ENCODE measurements around the gene NLGN4X.

The NLGN4X gene

DNA sequence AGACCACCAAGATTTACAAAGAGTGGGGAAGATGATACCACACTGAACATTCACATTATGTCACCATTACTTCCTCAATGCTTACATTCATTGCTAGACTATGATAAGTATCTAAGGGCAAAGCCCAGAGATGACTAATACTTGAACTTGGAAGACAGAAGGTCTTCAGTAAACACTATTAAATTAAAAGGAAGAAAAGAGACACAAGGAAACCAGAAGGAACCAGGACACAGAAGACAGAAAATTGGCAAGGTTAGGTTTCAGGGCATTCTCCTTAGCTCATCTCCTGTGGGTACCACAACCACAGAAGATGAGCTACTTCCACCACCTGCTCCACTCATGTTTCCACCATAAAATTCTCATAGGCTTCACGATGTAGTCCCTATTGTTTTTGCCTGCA is 64.9 kb downstream of the NLGN4X start:
- no peaks in the 10 kb centered on the region for H3K9me3 ChIP-seq (ENCODE audit: control insufficient read depth, low read length)

DNA sequence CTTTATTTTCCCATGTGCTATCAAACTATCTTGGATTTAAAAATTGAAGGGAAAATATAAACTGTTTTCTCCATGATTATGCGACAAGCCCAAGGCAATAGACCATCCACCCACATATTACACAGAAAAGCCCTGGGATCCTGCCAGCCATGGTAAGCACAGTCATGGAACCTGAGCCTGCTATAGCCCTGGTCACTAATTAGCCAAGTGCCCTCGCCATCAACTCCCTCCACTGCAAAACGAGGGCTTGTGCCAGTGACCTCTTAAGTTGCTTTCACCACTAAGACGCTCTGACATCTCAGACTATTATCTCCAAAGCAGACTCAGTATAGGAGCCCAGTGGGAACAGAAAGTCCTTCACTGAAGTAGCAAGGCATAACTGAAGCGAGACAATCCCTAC is 69.2 kb downstream of the NLGN4X start:
- Histone ChIP-seq H3K4me3 (ENCODE audit: insufficient read depth, low read depth, low read length, poor library complexity, severe bottlenecking) (no peak overlapping the region), H3K4me1 (ENCODE audit: control insufficient read depth, insufficient read depth, low read length, poor library complexity, severe bottlenecking) (no peaks in the 10 kb centered on the region), H3K36me3 (ENCODE audit: control insufficient read depth, insufficient read depth, low read length) (no peaks in the 10 kb centered on the region), H3K27ac (ENCODE audit: insufficient read depth, low read length, poor library complexity, severe bottlenecking) (no peak overlapping the region), H3K27me3 (replicated peaks; ENCODE audit: control insufficient read depth, insufficient read depth, low read length, poor library complexity, severe bottlenecking) (no peaks in the 10 kb centered on the region), H3K9me3 (ENCODE audit: control insufficient read depth, low read length) (no peaks in the 10 kb centered on the region)
- no peak for DNase-seq

More for the DNA sequence above, 64.9 kb downstream of the NLGN4X start:
- Histone ChIP-seq H3K27ac (ENCODE audit: insufficient read depth, low read length, poor library complexity, severe bottlenecking) (no peak overlapping the region), H3K27me3 (replicated peaks; ENCODE audit: control insufficient read depth, insufficient read depth, low read length, poor library complexity, severe bottlenecking) (no peaks in the 10 kb centered on the region), H3K4me3 (ENCODE audit: insufficient read depth, low read depth, low read length, poor library complexity, severe bottlenecking) (no peak overlapping the region), H3K4me1 (ENCODE audit: control insufficient read depth, insufficient read depth, low read length, poor library complexity, severe bottlenecking) (no peaks in the 10 kb centered on the region), H3K36me3 (ENCODE audit: control insufficient read depth, insufficient read depth, low read length) (no peaks in the 10 kb centered on the region)
- DNase-seq: no peak

DNA sequence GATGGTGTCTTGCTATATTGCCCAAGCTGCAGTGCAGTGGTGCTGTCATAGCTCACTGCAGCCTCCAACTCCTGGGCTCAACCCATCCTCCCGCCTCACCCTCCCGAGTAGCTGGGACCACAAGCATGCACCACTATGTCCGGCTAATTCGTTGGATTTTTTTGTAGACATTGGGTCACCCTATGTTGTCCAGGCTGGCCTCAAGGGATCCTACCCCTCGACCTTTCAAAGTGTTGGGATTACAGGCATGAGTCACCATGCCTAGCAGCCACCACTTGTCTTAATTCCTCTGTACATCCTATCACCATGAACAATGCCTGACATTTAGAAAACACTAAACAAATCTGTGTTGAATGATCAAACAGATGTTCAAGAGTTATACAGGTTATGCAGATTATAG is 76.7 kb downstream of the NLGN4X start:
- no peak for DNase-seq
- no peaks in the 10 kb centered on the region for H3K36me3 ChIP-seq (ENCODE audit: control insufficient read depth, insufficient read depth, low read length)
- no peak overlapping the region for H3K4me3 ChIP-seq (ENCODE audit: insufficient read depth, low read depth, low read length, poor library complexity, severe bottlenecking)
- H3K4me1 ChIP-seq (ENCODE audit: control insufficient read depth, insufficient read depth, low read length, poor library complexity, severe bottlenecking): no peaks in the 10 kb centered on the region
- no peaks in the 10 kb centered on the region for H3K9me3 ChIP-seq (ENCODE audit: control insufficient read depth, low read length)
- no peaks in the 10 kb centered on the region for H3K27me3 ChIP-seq (replicated peaks; ENCODE audit: control insufficient read depth, insufficient read depth, low read length, poor library complexity, severe bottlenecking)
- no peak overlapping the region for H3K27ac ChIP-seq (ENCODE audit: insufficient read depth, low read length, poor library complexity, severe bottlenecking)

DNA sequence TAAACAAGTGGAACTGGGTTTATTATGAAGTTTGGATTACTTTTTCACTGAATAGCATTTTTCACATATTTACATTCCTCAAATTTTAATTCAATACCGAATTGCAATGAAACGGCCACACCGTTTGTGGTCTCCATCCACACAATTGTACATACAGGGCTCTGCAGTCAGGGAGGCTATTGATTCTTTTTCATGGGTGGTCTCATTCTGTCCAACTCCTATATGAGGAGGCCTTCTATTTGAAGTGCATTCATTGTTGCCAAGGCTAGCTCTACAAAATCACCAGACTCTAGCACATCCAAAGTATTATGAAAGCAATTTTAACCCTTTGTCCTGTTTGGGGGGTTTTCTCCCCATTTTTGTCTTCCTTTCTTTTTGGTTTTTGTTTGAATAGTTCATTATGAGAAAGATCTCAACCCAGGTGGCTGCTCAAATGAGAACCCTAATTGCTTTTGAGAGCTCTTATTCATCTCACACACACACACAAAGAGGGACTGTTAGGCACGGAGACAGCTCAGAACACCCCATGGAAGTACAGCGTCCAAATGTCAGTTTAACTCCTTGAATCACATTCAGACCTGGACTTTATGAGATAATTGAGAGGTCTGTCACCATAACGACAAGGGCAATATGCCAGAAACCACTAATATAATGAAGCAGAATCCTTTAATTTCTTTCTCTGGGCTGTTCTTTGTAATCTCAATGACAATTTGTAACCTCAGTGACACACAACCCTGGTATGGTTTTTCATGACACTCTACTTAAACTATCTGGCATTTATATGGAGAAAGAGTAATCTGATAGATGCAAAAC is 79.4 kb downstream of the NLGN4X start:
- Histone ChIP-seq H3K9me3 (ENCODE audit: control insufficient read depth, low read length) (no peaks in the 10 kb centered on the region), H3K36me3 (ENCODE audit: control insufficient read depth, insufficient read depth, low read length) (no peaks in the 10 kb centered on the region), H3K4me3 (ENCODE audit: insufficient read depth, low read depth, low read length, poor library complexity, severe bottlenecking) (no peak overlapping the region), H3K4me1 (ENCODE audit: control insufficient read depth, insufficient read depth, low read length, poor library complexity, severe bottlenecking) (no peaks in the 10 kb centered on the region), H3K27me3 (replicated peaks; ENCODE audit: control insufficient read depth, insufficient read depth, low read length, poor library complexity, severe bottlenecking) (no peaks in the 10 kb centered on the region), H3K27ac (ENCODE audit: insufficient read depth, low read length, poor library complexity, severe bottlenecking) (no peak overlapping the region)
- DNase-seq: no peak

DNA sequence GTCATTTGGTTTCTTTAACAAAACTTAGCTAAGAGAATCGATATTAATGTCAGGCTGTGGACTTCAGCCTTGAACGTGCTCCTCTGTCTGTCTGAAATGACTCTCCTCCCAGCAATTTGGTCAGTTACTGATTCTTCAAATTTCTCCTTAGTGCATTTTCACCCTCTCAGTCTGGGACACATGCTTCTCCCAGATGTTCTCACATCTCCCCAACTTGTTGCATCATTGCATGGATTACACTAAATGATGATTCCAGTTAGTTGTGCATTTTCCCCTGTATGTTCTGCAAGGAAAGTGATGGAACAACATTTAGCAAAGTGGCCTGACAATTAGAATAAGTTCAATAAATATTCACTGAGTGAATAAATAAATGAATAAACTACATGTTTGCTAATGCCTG is 94.4 kb downstream of the NLGN4X start:
- Histone ChIP-seq H3K27ac (ENCODE audit: insufficient read depth, low read length, poor library complexity, severe bottlenecking) (no peak overlapping the region), H3K4me3 (ENCODE audit: insufficient read depth, low read depth, low read length, poor library complexity, severe bottlenecking) (no peak overlapping the region), H3K9me3 (ENCODE audit: control insufficient read depth, low read length) (no peaks in the 10 kb centered on the region), H3K4me1 (ENCODE audit: control insufficient read depth, insufficient read depth, low read length, poor library complexity, severe bottlenecking) (no peaks in the 10 kb centered on the region), H3K27me3 (replicated peaks; ENCODE audit: control insufficient read depth, insufficient read depth, low read length, poor library complexity, severe bottlenecking) (no peaks in the 10 kb centered on the region), H3K36me3 (ENCODE audit: control insufficient read depth, insufficient read depth, low read length) (no peaks in the 10 kb centered on the region)
- no peak for DNase-seq

DNA sequence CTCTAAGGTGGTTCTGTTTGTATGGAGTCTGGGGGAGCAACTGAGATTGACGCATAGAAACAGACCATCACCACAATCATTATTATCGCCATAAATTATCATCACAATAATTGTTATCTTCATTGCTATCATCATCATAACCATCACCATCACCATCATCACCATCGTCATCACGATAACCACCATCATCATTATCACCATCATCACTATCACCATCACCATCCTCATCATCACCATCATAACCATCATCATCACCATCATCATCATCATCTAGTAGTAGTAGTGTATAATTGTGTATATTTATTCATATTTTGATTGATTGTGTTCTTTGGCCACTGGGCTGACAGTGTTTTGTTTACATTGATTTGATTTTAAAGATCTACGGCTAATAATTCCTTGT is 95.7 kb downstream of the NLGN4X start:
- Histone ChIP-seq H3K9me3 (ENCODE audit: control insufficient read depth, low read length) (no peaks in the 10 kb centered on the region), H3K27ac (ENCODE audit: insufficient read depth, low read length, poor library complexity, severe bottlenecking) (no peak overlapping the region), H3K4me1 (ENCODE audit: control insufficient read depth, insufficient read depth, low read length, poor library complexity, severe bottlenecking) (no peaks in the 10 kb centered on the region), H3K4me3 (ENCODE audit: insufficient read depth, low read depth, low read length, poor library complexity, severe bottlenecking) (no peak overlapping the region), H3K27me3 (replicated peaks; ENCODE audit: control insufficient read depth, insufficient read depth, low read length, poor library complexity, severe bottlenecking) (no peaks in the 10 kb centered on the region), H3K36me3 (ENCODE audit: control insufficient read depth, insufficient read depth, low read length) (no peaks in the 10 kb centered on the region)
- DNase-seq: no peak

DNA sequence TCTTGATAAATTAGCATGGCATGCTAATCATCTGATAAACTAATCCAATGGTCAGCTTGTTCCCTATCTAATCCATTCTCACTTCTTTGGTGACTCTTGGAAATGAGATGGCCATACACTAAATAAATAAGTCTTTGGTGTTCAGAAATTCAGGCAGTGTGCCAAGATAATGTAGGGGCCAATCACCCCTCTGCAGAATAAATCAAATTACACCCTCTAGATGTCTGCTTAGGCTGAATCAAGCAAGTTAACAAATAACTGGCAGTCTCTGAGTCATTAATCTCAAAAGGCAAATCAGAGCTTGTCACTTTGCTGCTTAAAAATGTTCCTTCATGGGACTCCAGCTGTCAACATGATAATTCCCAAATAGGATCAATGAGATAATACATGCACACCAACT is 97.4 kb downstream of the NLGN4X start:
- H3K27me3 ChIP-seq (replicated peaks; ENCODE audit: control insufficient read depth, insufficient read depth, low read length, poor library complexity, severe bottlenecking): no peaks in the 10 kb centered on the region
- no peak overlapping the region for H3K27ac ChIP-seq (ENCODE audit: insufficient read depth, low read length, poor library complexity, severe bottlenecking)
- no peak overlapping the region for H3K4me3 ChIP-seq (ENCODE audit: insufficient read depth, low read depth, low read length, poor library complexity, severe bottlenecking)
- H3K4me1 ChIP-seq (ENCODE audit: control insufficient read depth, insufficient read depth, low read length, poor library complexity, severe bottlenecking): no peaks in the 10 kb centered on the region
- H3K9me3 ChIP-seq (ENCODE audit: control insufficient read depth, low read length): no peaks in the 10 kb centered on the region
- DNase-seq: no peak
- H3K36me3 ChIP-seq (ENCODE audit: control insufficient read depth, insufficient read depth, low read length): no peaks in the 10 kb centered on the region

DNA sequence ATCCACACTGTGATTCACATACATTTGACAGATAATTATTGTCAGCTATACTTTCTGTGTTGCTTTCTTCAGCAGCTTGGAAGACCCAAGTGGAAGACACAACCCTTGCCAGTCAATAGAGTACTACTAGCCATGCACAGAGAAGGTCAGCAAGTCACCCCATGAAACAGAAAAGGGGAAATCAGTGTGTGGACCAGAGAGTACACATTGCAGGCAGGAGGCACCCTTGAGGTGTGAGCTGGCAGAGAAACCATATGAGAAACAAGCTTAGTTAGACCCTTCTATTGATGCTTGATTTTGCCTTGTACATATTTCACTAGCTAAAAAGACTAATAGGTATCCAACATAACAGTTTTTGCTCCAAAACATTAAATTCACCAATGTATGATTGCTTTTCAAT is 99.5 kb downstream of the NLGN4X start:
- H3K27me3 ChIP-seq (replicated peaks; ENCODE audit: control insufficient read depth, insufficient read depth, low read length, poor library complexity, severe bottlenecking): no peaks in the 10 kb centered on the region
- H3K4me3 ChIP-seq (ENCODE audit: insufficient read depth, low read depth, low read length, poor library complexity, severe bottlenecking): no peak overlapping the region
- no peak for DNase-seq

DNA sequence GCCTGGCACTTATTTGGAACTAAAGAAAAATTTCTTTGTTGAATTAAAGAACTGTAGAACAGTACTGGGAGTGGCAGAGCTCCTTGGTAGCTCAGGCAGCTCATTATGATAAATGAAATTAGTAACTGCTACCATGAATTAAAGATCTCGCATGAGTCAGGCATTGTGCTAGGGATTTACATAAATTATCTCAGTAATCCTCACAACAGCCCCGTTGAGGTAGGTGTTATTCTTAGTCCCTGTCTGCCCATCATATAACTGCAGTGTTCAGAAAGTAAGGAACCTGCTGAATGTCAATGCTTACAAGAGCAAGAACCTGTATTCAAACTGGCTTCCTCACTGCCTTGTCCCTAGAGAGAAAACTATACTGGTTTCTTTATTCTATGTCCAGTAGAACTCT is 108.3 kb downstream of the NLGN4X start:
- no peaks in the 10 kb centered on the region for H3K27me3 ChIP-seq (replicated peaks; ENCODE audit: control insufficient read depth, insufficient read depth, low read length, poor library complexity, severe bottlenecking)
- no peaks in the 10 kb centered on the region for H3K4me1 ChIP-seq (ENCODE audit: control insufficient read depth, insufficient read depth, low read length, poor library complexity, severe bottlenecking)
- no peaks in the 10 kb centered on the region for H3K9me3 ChIP-seq (ENCODE audit: control insufficient read depth, low read length)
- no peaks in the 10 kb centered on the region for H3K36me3 ChIP-seq (ENCODE audit: control insufficient read depth, insufficient read depth, low read length)
- H3K4me3 ChIP-seq (ENCODE audit: insufficient read depth, low read depth, low read length, poor library complexity, severe bottlenecking): no peak overlapping the region
- H3K27ac ChIP-seq (ENCODE audit: insufficient read depth, low read length, poor library complexity, severe bottlenecking): no peak overlapping the region
- no peak for DNase-seq

More for the DNA sequence above, 99.5 kb downstream of the NLGN4X start:
- Histone ChIP-seq H3K36me3 (ENCODE audit: control insufficient read depth, insufficient read depth, low read length) (no peaks in the 10 kb centered on the region), H3K9me3 (ENCODE audit: control insufficient read depth, low read length) (no peaks in the 10 kb centered on the region), H3K27ac (ENCODE audit: insufficient read depth, low read length, poor library complexity, severe bottlenecking) (no peak overlapping the region), H3K4me1 (ENCODE audit: control insufficient read depth, insufficient read depth, low read length, poor library complexity, severe bottlenecking) (no peaks in the 10 kb centered on the region)

DNA sequence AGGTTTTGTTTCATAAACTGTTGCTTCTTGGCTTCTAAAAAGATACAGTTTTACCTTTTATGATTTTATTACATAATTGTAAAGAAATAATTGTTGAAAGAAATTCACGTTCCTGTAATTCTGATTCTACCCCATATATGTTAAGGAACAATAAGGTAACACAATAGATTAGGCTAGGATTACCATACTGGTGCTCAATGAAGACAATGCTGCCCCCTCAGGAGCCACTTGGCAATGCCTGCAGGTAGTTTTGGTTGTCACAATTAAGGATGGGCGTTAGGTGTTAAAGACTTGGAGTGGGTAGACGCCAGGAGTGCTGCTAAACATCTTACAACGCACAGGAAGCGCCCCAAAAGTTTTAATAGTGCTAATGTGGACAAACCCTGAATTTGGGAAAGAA is 133.2 kb downstream of the NLGN4X start:
- H3K9me3 ChIP-seq (ENCODE audit: control insufficient read depth, low read length): no peaks in the 10 kb centered on the region
- no peaks in the 10 kb centered on the region for H3K27me3 ChIP-seq (replicated peaks; ENCODE audit: control insufficient read depth, insufficient read depth, low read length, poor library complexity, severe bottlenecking)
- no peak overlapping the region for H3K27ac ChIP-seq (ENCODE audit: insufficient read depth, low read length, poor library complexity, severe bottlenecking)
- H3K36me3 ChIP-seq (ENCODE audit: control insufficient read depth, insufficient read depth, low read length): no peaks in the 10 kb centered on the region
- H3K4me3 ChIP-seq (ENCODE audit: insufficient read depth, low read depth, low read length, poor library complexity, severe bottlenecking): no peak overlapping the region
- no peaks in the 10 kb centered on the region for H3K4me1 ChIP-seq (ENCODE audit: control insufficient read depth, insufficient read depth, low read length, poor library complexity, severe bottlenecking)
- no peak for DNase-seq
